ENCODE results near the gene RFT1.

- TF ChIP-seq ZC3H10 (CRISPR knock-in tag; IDR thresholded peaks at IDR 0.05) = no peak
- no peak for TF ChIP-seq RARB (CRISPR knock-in tag; IDR thresholded peaks at IDR 0.05)
- TF ChIP-seq PATZ1 (CRISPR knock-in tag; IDR thresholded peaks at IDR 0.05; ENCODE audit: borderline replicate concordance) = no peak
- no peak for TF ChIP-seq ARNTL (CRISPR knock-in tag; IDR thresholded peaks at IDR 0.05; ENCODE audit: borderline replicate concordance, low read depth)
- TF ChIP-seq OSR1 (CRISPR knock-in tag; IDR thresholded peaks at IDR 0.05) = no peak
These were observed 12.8 kb upstream of the RFT1 start for GRCh38 chr3:53142986-53143385.
